ENCODE measurements around the gene PTPRQ.

Gene PTPRQ, protein sequence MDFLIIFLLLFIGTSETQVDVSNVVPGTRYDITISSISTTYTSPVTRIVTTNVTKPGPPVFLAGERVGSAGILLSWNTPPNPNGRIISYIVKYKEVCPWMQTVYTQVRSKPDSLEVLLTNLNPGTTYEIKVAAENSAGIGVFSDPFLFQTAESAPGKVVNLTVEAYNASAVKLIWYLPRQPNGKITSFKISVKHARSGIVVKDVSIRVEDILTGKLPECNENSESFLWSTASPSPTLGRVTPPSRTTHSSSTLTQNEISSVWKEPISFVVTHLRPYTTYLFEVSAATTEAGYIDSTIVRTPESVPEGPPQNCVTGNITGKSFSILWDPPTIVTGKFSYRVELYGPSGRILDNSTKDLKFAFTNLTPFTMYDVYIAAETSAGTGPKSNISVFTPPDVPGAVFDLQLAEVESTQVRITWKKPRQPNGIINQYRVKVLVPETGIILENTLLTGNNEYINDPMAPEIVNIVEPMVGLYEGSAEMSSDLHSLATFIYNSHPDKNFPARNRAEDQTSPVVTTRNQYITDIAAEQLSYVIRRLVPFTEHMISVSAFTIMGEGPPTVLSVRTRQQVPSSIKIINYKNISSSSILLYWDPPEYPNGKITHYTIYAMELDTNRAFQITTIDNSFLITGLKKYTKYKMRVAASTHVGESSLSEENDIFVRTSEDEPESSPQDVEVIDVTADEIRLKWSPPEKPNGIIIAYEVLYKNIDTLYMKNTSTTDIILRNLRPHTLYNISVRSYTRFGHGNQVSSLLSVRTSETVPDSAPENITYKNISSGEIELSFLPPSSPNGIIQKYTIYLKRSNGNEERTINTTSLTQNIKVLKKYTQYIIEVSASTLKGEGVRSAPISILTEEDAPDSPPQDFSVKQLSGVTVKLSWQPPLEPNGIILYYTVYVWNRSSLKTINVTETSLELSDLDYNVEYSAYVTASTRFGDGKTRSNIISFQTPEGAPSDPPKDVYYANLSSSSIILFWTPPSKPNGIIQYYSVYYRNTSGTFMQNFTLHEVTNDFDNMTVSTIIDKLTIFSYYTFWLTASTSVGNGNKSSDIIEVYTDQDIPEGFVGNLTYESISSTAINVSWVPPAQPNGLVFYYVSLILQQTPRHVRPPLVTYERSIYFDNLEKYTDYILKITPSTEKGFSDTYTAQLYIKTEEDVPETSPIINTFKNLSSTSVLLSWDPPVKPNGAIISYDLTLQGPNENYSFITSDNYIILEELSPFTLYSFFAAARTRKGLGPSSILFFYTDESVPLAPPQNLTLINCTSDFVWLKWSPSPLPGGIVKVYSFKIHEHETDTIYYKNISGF (N-terminal part only)

DNA sequence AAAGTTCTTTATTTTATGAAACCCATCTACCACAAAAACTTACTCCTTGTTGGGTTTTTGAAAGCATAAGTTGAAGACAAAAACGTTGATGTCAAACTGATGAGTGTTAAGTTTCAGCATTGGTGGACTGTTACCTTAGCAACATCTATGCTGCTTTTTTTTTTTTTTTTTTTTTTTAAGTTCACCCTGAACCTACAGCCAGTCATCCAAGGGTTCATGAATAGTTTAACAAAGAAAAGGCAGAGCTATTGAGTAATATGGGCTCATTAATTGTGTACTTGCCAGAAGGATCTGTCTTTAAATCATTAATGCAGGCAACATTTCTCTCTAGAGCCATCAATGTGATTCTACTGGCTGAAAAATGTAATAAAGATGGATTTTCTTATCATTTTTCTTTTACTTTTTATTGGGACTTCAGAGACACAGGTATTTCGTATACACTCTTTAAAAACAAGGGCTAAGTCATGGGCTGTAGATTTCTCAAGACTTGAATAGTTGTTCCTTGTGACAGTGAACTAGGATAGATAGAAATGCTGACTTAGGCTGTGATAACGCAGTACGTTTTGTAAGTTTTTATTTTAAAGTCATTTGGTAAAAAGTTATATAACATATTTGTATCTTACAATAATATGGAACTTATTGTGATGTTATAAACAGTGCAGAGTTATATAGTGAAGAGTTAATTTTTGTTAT lies at the start of gene PTPRQ:
Gene PTPRQ, plus strand, starts transcription at position 262 of the 693 bp plus-strand sequence. Its CDS starts 111 bp downstream, at position 373.
- Histone ChIP-seq H3K27me3 (ENCODE audit: control insufficient read depth, insufficient read depth, low read length) (no peaks in the 10 kb centered on the region), H3K9ac (ENCODE audit: low read length) (no peak within 1 kb of the TSS), H3K4me1 (ENCODE audit: control insufficient read depth, low read depth, low read length) (no peaks in the 10 kb centered on the region), H3K4me3 (ENCODE audit: low read length) (no peak within 1 kb of the TSS), H3K27ac (ENCODE audit: low read length) (no peak within 1 kb of the TSS), H3K36me3 (ENCODE audit: control insufficient read depth, low read depth, low read length) (no peaks in the 10 kb centered on the region), H3K9me3 (ENCODE audit: control insufficient read depth, low read depth, low read length) (no peaks in the 10 kb centered on the region)

DNA sequence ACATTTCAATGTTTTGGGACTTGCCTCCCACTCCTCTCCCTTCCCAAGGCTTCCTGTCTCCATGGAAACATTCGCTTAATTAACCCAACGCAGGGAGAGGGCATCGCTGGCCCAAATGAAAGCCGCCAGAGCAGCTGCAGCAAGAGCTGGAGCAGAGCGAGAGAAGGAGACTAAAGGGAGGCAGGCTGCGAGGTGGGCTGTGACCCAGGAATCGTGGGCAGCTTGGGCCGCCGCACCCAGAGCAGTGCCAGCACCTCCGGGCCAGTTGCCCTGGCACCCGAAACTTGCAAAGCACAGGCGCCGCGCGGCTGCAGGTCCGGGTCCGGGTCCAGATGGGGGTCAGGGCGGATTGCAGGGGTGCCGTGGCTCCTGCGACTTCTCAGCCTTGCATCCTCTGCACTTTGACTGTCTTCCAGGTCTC lies 43.5 kb upstream of the PTPRQ start:
- Histone ChIP-seq H3K4me3 (ENCODE audit: low read length) (no peak overlapping the region), H3K36me3 (ENCODE audit: control insufficient read depth, low read depth, low read length) (no peaks in the 10 kb centered on the region), H3K4me1 (ENCODE audit: control insufficient read depth, low read depth, low read length) (no peaks in the 10 kb centered on the region), H3K9me3 (ENCODE audit: control insufficient read depth, low read depth, low read length) (no peaks in the 10 kb centered on the region), H3K27me3 (ENCODE audit: control insufficient read depth, insufficient read depth, low read length) (no peaks in the 10 kb centered on the region), H3K9ac (ENCODE audit: low read length) (no peak overlapping the region), H3K27ac (ENCODE audit: low read length) (no peak overlapping the region)

DNA sequence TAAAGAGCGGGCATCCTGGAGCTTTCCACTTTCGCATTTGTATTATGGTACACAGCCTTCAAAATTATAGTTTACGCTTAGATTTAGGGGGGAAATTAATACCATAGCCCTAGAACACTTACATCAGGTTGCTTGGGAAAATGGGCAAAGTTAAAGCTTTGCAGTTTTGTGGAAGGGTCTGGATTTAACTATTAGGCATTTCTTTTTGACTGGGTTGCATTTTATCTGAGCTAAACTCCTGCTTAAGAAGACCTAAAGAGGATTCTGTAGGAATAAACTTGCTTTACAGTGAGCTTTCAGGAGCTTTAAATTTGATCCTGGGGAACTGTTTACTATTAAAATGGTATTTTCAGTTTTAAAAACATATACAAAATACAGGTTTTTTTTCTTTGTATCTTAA lies 42.8 kb upstream of the PTPRQ start:
- Histone ChIP-seq H3K4me3 (ENCODE audit: low read length) (no peak overlapping the region), H3K4me1 (ENCODE audit: control insufficient read depth, low read depth, low read length) (no peaks in the 10 kb centered on the region), H3K9me3 (ENCODE audit: control insufficient read depth, low read depth, low read length) (no peaks in the 10 kb centered on the region), H3K27me3 (ENCODE audit: control insufficient read depth, insufficient read depth, low read length) (no peaks in the 10 kb centered on the region), H3K36me3 (ENCODE audit: control insufficient read depth, low read depth, low read length) (no peaks in the 10 kb centered on the region), H3K27ac (ENCODE audit: low read length) (no peak overlapping the region), H3K9ac (ENCODE audit: low read length) (no peak overlapping the region)

DNA sequence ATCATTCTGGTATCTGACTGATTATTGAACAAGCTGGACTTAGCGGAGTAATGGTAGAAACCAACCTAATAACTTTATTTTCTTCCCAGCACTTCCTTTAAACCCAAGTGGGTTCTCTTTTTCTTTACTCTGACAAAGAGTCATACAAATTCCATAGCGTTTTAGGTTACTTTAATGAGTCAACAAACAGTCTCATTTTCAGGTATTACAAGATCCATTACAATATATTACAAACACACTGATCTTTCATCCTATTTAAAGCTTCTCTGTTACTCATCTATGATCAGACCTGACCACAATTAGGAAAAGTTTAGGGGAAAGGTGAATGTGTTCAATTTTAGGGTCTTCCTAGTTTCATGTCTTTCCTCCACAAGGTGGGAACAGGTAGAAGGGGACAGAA lies 39.4 kb upstream of the PTPRQ start:
- no peak overlapping the region for H3K4me3 ChIP-seq (ENCODE audit: low read length)
- H3K36me3 ChIP-seq (ENCODE audit: control insufficient read depth, low read depth, low read length): no peaks in the 10 kb centered on the region
- no peak overlapping the region for H3K9ac ChIP-seq (ENCODE audit: low read length)

DNA sequence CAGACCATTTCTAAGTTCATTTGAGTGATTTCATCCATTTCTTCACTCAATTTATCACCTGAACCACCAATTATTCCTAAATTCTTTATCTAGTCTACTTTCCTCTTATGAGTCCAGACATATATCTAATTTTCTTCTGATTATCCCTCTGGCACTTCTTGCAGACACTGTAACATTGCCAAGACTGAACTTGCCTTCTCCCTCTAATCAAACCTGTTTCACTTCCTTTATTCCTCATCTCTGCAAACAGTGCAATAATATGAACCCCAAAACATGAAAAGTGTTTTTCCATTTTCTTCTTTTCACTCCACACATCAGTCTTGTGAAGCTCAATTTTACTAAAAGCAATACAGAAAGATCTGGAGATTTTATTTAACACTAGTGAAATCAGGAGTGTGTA lies 37.8 kb upstream of the PTPRQ start:
- no peaks in the 10 kb centered on the region for H3K36me3 ChIP-seq (ENCODE audit: control insufficient read depth, low read depth, low read length)
- no peak overlapping the region for H3K4me3 ChIP-seq (ENCODE audit: low read length)
- no peaks in the 10 kb centered on the region for H3K27me3 ChIP-seq (ENCODE audit: control insufficient read depth, insufficient read depth, low read length)
- H3K9ac ChIP-seq (ENCODE audit: low read length): no peak overlapping the region
- no peaks in the 10 kb centered on the region for H3K4me1 ChIP-seq (ENCODE audit: control insufficient read depth, low read depth, low read length)
- no peaks in the 10 kb centered on the region for H3K9me3 ChIP-seq (ENCODE audit: control insufficient read depth, low read depth, low read length)
- no peak overlapping the region for H3K27ac ChIP-seq (ENCODE audit: low read length)

More for the DNA sequence above, 39.4 kb upstream of the PTPRQ start:
- Histone ChIP-seq H3K27me3 (ENCODE audit: control insufficient read depth, insufficient read depth, low read length) (no peaks in the 10 kb centered on the region), H3K9me3 (ENCODE audit: control insufficient read depth, low read depth, low read length) (no peaks in the 10 kb centered on the region), H3K27ac (ENCODE audit: low read length) (no peak overlapping the region), H3K4me1 (ENCODE audit: control insufficient read depth, low read depth, low read length) (no peaks in the 10 kb centered on the region)

DNA sequence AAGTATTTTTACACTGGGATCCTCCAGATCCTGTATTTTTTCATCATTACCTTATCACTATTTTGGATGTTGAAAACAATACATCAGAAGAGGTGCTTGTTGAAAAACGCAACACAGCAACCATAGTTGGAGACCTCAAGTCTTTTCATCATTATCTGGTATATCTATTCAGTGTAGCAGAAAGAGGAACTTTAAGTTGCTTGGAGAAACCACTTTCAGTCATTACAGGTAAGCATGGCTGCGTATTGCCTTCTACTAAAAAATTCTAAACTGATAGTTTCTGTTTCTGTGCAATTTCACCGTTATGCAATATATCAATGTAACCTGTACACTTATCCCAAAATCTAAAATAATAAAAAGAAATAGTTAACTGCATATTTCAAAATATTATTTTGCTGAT lies 32.2 kb upstream of the PTPRQ start:
- Histone ChIP-seq H3K4me1 (ENCODE audit: control insufficient read depth, low read depth, low read length) (no peaks in the 10 kb centered on the region), H3K27me3 (ENCODE audit: control insufficient read depth, insufficient read depth, low read length) (no peaks in the 10 kb centered on the region), H3K27ac (ENCODE audit: low read length) (no peak overlapping the region), H3K4me3 (ENCODE audit: low read length) (no peak overlapping the region), H3K9me3 (ENCODE audit: control insufficient read depth, low read depth, low read length) (no peaks in the 10 kb centered on the region), H3K36me3 (ENCODE audit: control insufficient read depth, low read depth, low read length) (no peaks in the 10 kb centered on the region), H3K9ac (ENCODE audit: low read length) (no peak overlapping the region)

DNA sequence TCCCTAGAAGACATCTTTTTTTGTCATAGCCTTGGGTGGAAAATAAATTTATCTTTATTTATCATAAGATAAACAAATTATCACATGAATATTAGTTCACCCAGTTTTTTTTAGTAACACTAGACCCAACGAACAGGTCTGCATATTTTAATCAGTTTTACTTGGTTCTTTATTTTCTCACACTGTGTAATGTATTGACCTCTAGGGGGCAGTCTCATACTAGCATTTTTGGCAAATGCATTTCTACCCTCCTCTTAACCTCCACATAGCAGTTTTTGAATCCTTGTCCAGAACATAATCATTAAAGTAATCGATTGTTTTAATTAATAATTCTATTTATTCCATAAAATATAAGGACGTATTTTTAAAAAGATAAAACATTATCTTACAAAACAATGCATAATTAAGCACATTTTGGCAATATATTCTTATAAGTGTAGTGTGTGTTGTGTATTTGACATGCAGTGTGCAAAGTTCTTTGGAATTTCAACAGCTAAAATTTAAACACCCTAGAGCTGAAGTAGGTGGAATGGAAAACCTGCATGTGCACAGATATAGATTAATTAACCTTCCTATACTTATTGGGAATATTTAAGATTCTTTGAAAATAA lies 31.6 kb upstream of the PTPRQ start:
- H3K27ac ChIP-seq (ENCODE audit: low read length): no peak overlapping the region
- H3K4me3 ChIP-seq (ENCODE audit: low read length): no peak overlapping the region
- H3K9me3 ChIP-seq (ENCODE audit: control insufficient read depth, low read depth, low read length): no peaks in the 10 kb centered on the region
- H3K4me1 ChIP-seq (ENCODE audit: control insufficient read depth, low read depth, low read length): no peaks in the 10 kb centered on the region
- no peaks in the 10 kb centered on the region for H3K27me3 ChIP-seq (ENCODE audit: control insufficient read depth, insufficient read depth, low read length)
- no peaks in the 10 kb centered on the region for H3K36me3 ChIP-seq (ENCODE audit: control insufficient read depth, low read depth, low read length)
- no peak overlapping the region for H3K9ac ChIP-seq (ENCODE audit: low read length)

DNA sequence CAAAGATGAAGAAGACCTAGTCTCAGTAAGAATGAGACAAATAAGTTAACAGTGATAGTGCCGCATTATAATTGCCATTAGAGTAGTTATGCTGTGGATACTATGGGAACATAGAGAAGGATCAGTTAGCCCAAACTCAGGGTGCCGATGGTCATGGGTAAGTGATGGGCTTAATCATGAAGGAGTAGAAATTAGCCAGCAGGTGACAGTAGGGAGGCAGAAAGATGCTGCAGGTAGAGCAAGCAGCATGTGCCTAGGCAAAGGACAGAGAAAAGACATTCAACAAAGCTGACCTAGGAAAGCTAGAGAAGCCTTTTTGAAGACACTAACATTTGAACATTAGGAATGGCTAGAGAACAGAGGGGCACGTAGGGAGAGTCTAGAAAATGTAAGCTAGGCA lies 30.6 kb upstream of the PTPRQ start:
- Histone ChIP-seq H3K4me3 (ENCODE audit: low read length) (no peak overlapping the region), H3K4me1 (ENCODE audit: control insufficient read depth, low read depth, low read length) (no peaks in the 10 kb centered on the region), H3K9ac (ENCODE audit: low read length) (no peak overlapping the region), H3K9me3 (ENCODE audit: control insufficient read depth, low read depth, low read length) (no peaks in the 10 kb centered on the region), H3K27ac (ENCODE audit: low read length) (no peak overlapping the region), H3K36me3 (ENCODE audit: control insufficient read depth, low read depth, low read length) (no peaks in the 10 kb centered on the region), H3K27me3 (ENCODE audit: control insufficient read depth, insufficient read depth, low read length) (no peaks in the 10 kb centered on the region)

DNA sequence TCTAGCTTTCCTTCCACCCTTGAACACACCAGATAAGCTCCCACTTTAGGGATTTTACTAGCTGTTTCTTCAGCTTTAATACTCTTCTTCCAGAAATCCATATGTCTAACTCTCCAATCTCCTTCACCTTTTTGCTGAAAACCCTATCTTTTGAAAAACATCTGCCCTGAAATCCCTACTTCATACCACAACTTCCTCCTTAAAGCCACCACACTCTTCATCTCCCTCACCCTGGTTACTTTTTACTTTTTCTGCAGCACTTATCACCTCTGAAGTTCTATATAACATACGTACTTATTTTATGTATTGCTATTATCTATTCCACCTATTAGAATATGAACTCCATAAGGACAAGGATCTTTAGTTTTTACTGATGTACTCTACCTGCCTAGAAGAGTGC lies 28.6 kb upstream of the PTPRQ start:
- no peaks in the 10 kb centered on the region for H3K4me1 ChIP-seq (ENCODE audit: control insufficient read depth, low read depth, low read length)
- no peak overlapping the region for H3K27ac ChIP-seq (ENCODE audit: low read length)
- no peak overlapping the region for H3K9ac ChIP-seq (ENCODE audit: low read length)
- H3K4me3 ChIP-seq (ENCODE audit: low read length): no peak overlapping the region
- H3K36me3 ChIP-seq (ENCODE audit: control insufficient read depth, low read depth, low read length): no peaks in the 10 kb centered on the region
- no peaks in the 10 kb centered on the region for H3K9me3 ChIP-seq (ENCODE audit: control insufficient read depth, low read depth, low read length)
- no peaks in the 10 kb centered on the region for H3K27me3 ChIP-seq (ENCODE audit: control insufficient read depth, insufficient read depth, low read length)

DNA sequence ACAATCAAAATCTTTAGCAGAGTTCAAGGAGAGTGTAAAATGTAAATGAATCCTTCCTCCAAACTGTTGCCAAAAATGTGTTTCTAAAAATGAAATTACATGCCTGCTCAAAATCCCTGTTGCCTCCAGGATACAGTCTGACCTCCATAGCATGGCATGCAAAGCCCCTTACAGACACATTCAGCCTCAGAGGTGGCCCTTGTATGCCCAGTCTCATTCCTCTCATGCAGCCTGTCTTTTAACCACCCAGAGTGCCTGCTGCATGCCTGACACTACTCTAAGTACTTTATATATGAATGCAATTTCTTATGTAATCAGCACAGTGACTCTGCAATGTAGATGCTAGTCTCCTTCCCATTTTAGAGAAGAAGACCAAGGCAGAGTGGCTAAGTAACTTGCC lies 24.4 kb upstream of the PTPRQ start:
- Histone ChIP-seq H3K4me1 (ENCODE audit: control insufficient read depth, low read depth, low read length) (no peaks in the 10 kb centered on the region), H3K4me3 (ENCODE audit: low read length) (no peak overlapping the region), H3K9me3 (ENCODE audit: control insufficient read depth, low read depth, low read length) (no peaks in the 10 kb centered on the region), H3K9ac (ENCODE audit: low read length) (no peak overlapping the region), H3K27ac (ENCODE audit: low read length) (no peak overlapping the region), H3K27me3 (ENCODE audit: control insufficient read depth, insufficient read depth, low read length) (no peaks in the 10 kb centered on the region), H3K36me3 (ENCODE audit: control insufficient read depth, low read depth, low read length) (no peaks in the 10 kb centered on the region)

All from iPS-18a (cell line).